ENCODE measurements around the gene PRR19.
A peak's percentile ranks its signal among the peaks of the same experiment; 100 is the strongest.

The PRR19 gene

GRCh38 chr19:42352301-42353259, 50.6 kb downstream of the PRR19 start:
- TF ChIP-seq, protein P1, sequence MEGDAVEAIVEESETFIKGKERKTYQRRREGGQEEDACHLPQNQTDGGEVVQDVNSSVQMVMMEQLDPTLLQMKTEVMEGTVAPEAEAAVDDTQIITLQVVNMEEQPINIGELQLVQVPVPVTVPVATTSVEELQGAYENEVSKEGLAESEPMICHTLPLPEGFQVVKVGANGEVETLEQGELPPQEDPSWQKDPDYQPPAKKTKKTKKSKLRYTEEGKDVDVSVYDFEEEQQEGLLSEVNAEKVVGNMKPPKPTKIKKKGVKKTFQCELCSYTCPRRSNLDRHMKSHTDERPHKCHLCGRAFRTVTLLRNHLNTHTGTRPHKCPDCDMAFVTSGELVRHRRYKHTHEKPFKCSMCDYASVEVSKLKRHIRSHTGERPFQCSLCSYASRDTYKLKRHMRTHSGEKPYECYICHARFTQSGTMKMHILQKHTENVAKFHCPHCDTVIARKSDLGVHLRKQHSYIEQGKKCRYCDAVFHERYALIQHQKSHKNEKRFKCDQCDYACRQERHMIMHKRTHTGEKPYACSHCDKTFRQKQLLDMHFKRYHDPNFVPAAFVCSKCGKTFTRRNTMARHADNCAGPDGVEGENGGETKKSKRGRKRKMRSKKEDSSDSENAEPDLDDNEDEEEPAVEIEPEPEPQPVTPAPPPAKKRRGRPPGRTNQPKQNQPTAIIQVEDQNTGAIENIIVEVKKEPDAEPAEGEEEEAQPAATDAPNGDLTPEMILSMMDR (conservative IDR thresholded peaks at IDR 0.05; ENCODE audit: low read depth): no peak
- peak overlapping the region; percentile 33; the same call in 1 of the 2 replicates for H3K27ac ChIP-seq
- DNase-seq (ENCODE audit: low spot score): no peak
- ChIA-PET CTCF (no interaction called here), POLR2A (ENCODE audit: low non-redundant PET) (no interaction called here)

- ChIA-PET CTCF (no interaction called here), POLR2A (ENCODE audit: low non-redundant PET) (no interaction called here)
- H3K27ac ChIP-seq: no peak overlapping the region
- TF ChIP-seq, protein P1 (conservative IDR thresholded peaks at IDR 0.05; ENCODE audit: low read depth): no peak
- no peak for DNase-seq (ENCODE audit: low spot score)
Observed at GRCh38 chr19:42353341-42354015, 51.5 kb downstream of the PRR19 start.

GRCh38 chr19:42355896-42356295, 54.0 kb downstream of the PRR19 start:
- no peak overlapping the region for H3K27ac ChIP-seq
- ChIA-PET POLR2A (ENCODE audit: low non-redundant PET) (no interaction called here), CTCF (interaction anchor here (0.5 to 0.6 kb wide), 2 partner anchors 112 to 563 kb away, joined by 3 read pairs; no protein-coding TSS in a partner anchor)
- no peak for DNase-seq (ENCODE audit: low spot score)
- TF ChIP-seq, protein P1 (conservative IDR thresholded peaks at IDR 0.05; ENCODE audit: low read depth): no peak

DNA sequence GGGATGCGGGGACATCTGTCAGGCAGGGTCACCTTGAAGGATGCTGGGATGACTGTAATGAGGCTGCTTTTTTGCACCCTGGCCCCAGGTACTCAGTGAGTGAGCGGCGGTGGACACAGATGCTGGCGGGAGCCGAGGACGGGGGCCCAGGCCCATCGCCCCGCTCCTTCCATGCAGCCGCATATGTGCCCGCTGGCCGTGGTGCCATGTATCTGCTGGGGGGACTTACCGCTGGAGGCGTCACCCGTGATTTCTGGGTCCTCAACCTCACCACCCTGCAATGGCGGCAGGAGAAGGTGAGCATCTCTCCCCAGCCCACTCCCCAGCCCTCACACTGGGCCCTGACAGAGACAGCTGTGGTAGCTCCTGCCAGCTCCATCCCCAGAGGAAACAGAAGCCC, 54.8 kb downstream of the PRR19 start:
- DNase-seq (ENCODE audit: low spot score): no peak
- POLR2A ChIA-PET (ENCODE audit: low non-redundant PET): no interaction called here
- H3K27ac ChIP-seq: no peak overlapping the region
- CTCF ChIA-PET: no interaction called here
- TF ChIP-seq, protein P1 (conservative IDR thresholded peaks at IDR 0.05; ENCODE audit: low read depth): no peak

DNA sequence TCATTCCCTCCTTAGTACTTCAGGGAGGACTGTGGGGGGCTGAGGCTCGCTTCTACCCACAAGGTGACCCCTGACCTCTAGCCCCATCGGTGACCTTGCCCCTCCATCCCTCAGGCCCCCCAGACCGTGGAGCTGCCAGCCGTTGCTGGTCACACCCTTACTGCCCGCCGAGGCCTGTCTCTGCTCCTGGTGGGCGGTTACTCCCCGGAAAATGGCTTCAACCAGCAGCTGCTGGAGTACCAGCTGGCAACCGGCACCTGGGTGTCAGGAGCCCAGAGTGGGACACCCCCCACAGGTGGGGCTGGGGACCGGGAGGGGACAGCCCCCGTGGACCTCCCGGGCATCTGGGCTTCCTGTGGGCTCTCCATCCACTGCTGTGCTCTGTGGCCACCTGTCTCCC, 55.4 kb downstream of the PRR19 start:
- no peak overlapping the region for H3K27ac ChIP-seq
- ChIA-PET CTCF (interaction anchor here (0.7 kb wide), 1 partner anchor 64 kb away, joined by 3 read pairs; no protein-coding TSS in a partner anchor), POLR2A (ENCODE audit: low non-redundant PET) (no interaction called here)
- TF ChIP-seq, protein P1 (conservative IDR thresholded peaks at IDR 0.05; ENCODE audit: low read depth): no peak
- DNase-seq (ENCODE audit: low spot score): no peak
